Neuron (in vitro differentiated cells): ENCODE results near the gene COPS9.

ENCODE experiments used
- H2AFZ ChIP-seq: one replicate; pipeline ENCODE4 v1.6.1; 2013; ENCODE audit warnings: low read depth, mild to moderate bottlenecking, inconsistent platforms, low read length, moderate library complexity
- H3K27me3 ChIP-seq: one replicate; pipeline ENCODE4 v1.6.1; 2013; ENCODE audit warnings: low read length; ENCODE audit not compliant: insufficient read depth
- H3K36me3 ChIP-seq: one replicate; pipeline ENCODE4 v1.6.1; 2013; ENCODE audit warnings: low read length; ENCODE audit not compliant: insufficient read depth
- H3K4me1 ChIP-seq: one replicate; pipeline ENCODE4 v1.6.1; 2013; ENCODE audit warnings: low read length; ENCODE audit not compliant: insufficient read depth
- H3K4me3 ChIP-seq: 2 replicates; pipeline ENCODE4 v1.5.1; 2013; ENCODE audit warnings: mild to moderate bottlenecking, low read length, moderate library complexity
- H3K9me3 ChIP-seq: one replicate; pipeline ENCODE4 v1.6.1; 2013; ENCODE audit warnings: low read length

COPS9 gene

GRCh38 chr2:240131941-240132650 is 4.0 kb downstream of the COPS9 start:
- H2AFZ ChIP-seq: no peak overlapping the region
- no peak overlapping the region for H3K4me3 ChIP-seq
- no peaks in the 10 kb centered on the region for H3K27me3 ChIP-seq
- H3K4me1 ChIP-seq: peaks cover 13% of the 10 kb centered on the region
- H3K9me3 ChIP-seq: no peaks in the 10 kb centered on the region
- peaks cover 61% of the 10 kb centered on the region for H3K36me3 ChIP-seq

GRCh38 chr2:240131296-240131695 is 4.8 kb downstream of the COPS9 start:
- Histone ChIP-seq H3K4me3 (no peak overlapping the region), H3K4me1 (peaks cover 13% of the 10 kb centered on the region), H3K27me3 (no peaks in the 10 kb centered on the region), H3K9me3 (no peaks in the 10 kb centered on the region), H2AFZ (no peak overlapping the region), H3K36me3 (peaks cover 65% of the 10 kb centered on the region)

GRCh38 chr2:240130393-240131195 is 5.5 kb downstream of the COPS9 start:
- Histone ChIP-seq H2AFZ (no peak overlapping the region), H3K27me3 (no peaks in the 10 kb centered on the region), H3K4me1 (peaks cover 13% of the 10 kb centered on the region), H3K36me3 (peaks cover 72% of the 10 kb centered on the region), H3K9me3 (no peaks in the 10 kb centered on the region), H3K4me3 (no peak overlapping the region)

GRCh38 chr2:240129731-240130392 is 6.2 kb downstream of the COPS9 start:
- Histone ChIP-seq H3K4me3 (no peak overlapping the region), H3K27me3 (no peaks in the 10 kb centered on the region), H2AFZ (no peak overlapping the region), H3K9me3 (no peaks in the 10 kb centered on the region), H3K4me1 (peaks cover 6% of the 10 kb centered on the region), H3K36me3 (peaks cover 72% of the 10 kb centered on the region)

- Histone ChIP-seq H3K9me3 (no peaks in the 10 kb centered on the region), H3K4me3 (no peak overlapping the region), H3K4me1 (peaks cover under 1% of the 10 kb centered on the region), H2AFZ (no peak overlapping the region), H3K27me3 (no peaks in the 10 kb centered on the region), H3K36me3 (peaks cover 72% of the 10 kb centered on the region)
These were observed 6.8 kb downstream of the COPS9 start for GRCh38 chr2:240129311-240129710.

GRCh38 chr2:240128608-240129145 is 7.4 kb downstream of the COPS9 start:
- Histone ChIP-seq H2AFZ (no peak overlapping the region), H3K9me3 (no peaks in the 10 kb centered on the region), H3K36me3 (peaks cover 70% of the 10 kb centered on the region), H3K4me1 (no peaks in the 10 kb centered on the region), H3K4me3 (no peak overlapping the region), H3K27me3 (no peaks in the 10 kb centered on the region)

GRCh38 chr2:240127911-240128607 is 8.0 kb downstream of the COPS9 start:
- H2AFZ ChIP-seq: no peak overlapping the region
- no peak overlapping the region for H3K4me3 ChIP-seq
- peaks cover 64% of the 10 kb centered on the region for H3K36me3 ChIP-seq
- H3K27me3 ChIP-seq: no peaks in the 10 kb centered on the region
- no peaks in the 10 kb centered on the region for H3K9me3 ChIP-seq
- no peaks in the 10 kb centered on the region for H3K4me1 ChIP-seq

- no peaks in the 10 kb centered on the region for H3K4me1 ChIP-seq
- no peaks in the 10 kb centered on the region for H3K27me3 ChIP-seq
- H3K9me3 ChIP-seq: no peaks in the 10 kb centered on the region
- H3K4me3 ChIP-seq: no peak overlapping the region
- H2AFZ ChIP-seq: no peak overlapping the region
- peaks cover 56% of the 10 kb centered on the region for H3K36me3 ChIP-seq
These were observed 8.8 kb downstream of the COPS9 start for GRCh38 chr2:240127191-240127750.

- no peaks in the 10 kb centered on the region for H3K4me1 ChIP-seq
- no peak overlapping the region for H2AFZ ChIP-seq
- no peak overlapping the region for H3K4me3 ChIP-seq
- H3K36me3 ChIP-seq: peaks cover 51% of the 10 kb centered on the region
- H3K9me3 ChIP-seq: no peaks in the 10 kb centered on the region
- H3K27me3 ChIP-seq: no peaks in the 10 kb centered on the region
These were observed 9.4 kb downstream of the COPS9 start for GRCh38 chr2:240126731-240127130.

- Histone ChIP-seq H3K27me3 (no peaks in the 10 kb centered on the region), H3K9me3 (no peaks in the 10 kb centered on the region), H3K4me3 (no peak overlapping the region), H3K4me1 (no peaks in the 10 kb centered on the region), H2AFZ (no peak overlapping the region), H3K36me3 (peaks cover 42% of the 10 kb centered on the region)
These were observed 10.4 kb downstream of the COPS9 start for GRCh38 chr2:240125742-240126141.

GRCh38 chr2:240124651-240125030 is 11.5 kb downstream of the COPS9 start:
- Histone ChIP-seq H3K4me3 (no peak overlapping the region), H3K9me3 (no peaks in the 10 kb centered on the region), H3K36me3 (peaks cover 31% of the 10 kb centered on the region)

GRCh38 chr2:240123821-240124650 is 12.1 kb downstream of the COPS9 start:
- Histone ChIP-seq H3K4me3 (no peak overlapping the region), H3K9me3 (no peaks in the 10 kb centered on the region), H3K36me3 (peaks cover 26% of the 10 kb centered on the region), H3K27me3 (no peaks in the 10 kb centered on the region), H2AFZ (no peak overlapping the region), H3K4me1 (no peaks in the 10 kb centered on the region)

More at GRCh38 chr2:240124651-240125030, 11.5 kb downstream of the COPS9 start:
- no peak overlapping the region for H2AFZ ChIP-seq
- no peaks in the 10 kb centered on the region for H3K4me1 ChIP-seq
- no peaks in the 10 kb centered on the region for H3K27me3 ChIP-seq
